IgD-negative memory B cell (primary cell): ENCODE measurements around the gene KIF16B. TPM values are rescaled to one million over a fixed set of nuclear protein-coding genes. Genes with fewer than 3 reads are reported as not detected.
A peak's percentile ranks its signal among the peaks of the same experiment; 100 is the strongest.

Experiments used
- H3K27ac Mint-ChIP-seq, 3 donors: one replicate each; pipeline ENCODE4 v1.8.0; 2020 to 2022; ENCODE audit warnings: mild to moderate bottlenecking in 3 of 3, mixed read lengths in 3 of 3, moderate library complexity in 1 of 3
- H3K27me3 Mint-ChIP-seq: one replicate; pipeline ENCODE4 v1.8.0; 2021; ENCODE audit warnings: mixed read lengths
- H3K36me3 Mint-ChIP-seq: one replicate; pipeline ENCODE4 v1.8.0; 2020; ENCODE audit warnings: mild to moderate bottlenecking, mixed read lengths
- H3K4me1 Mint-ChIP-seq, 3 donors: one replicate each; pipeline ENCODE4 v1.8.0; 2020 to 2022; ENCODE audit warnings: mixed read lengths in 3 of 3, mild to moderate bottlenecking in 1 of 3
- H3K4me3 Mint-ChIP-seq, 4 donors: one replicate each; pipeline ENCODE4 v1.8.0; 2020 to 2022; ENCODE audit warnings: mild to moderate bottlenecking in 4 of 4, mixed read lengths in 4 of 4, moderate library complexity in 3 of 4
- H3K9me3 Mint-ChIP-seq, 3 donors: one replicate each; pipeline ENCODE4 v1.8.0; 2020 to 2021; ENCODE audit warnings: mixed read lengths in 3 of 3, mild to moderate bottlenecking in 1 of 3
- polyA plus RNA-seq: library from polyadenylated mRNA; unstranded; fragments of 300-500 nt; fragmentation: Illumina TruSeq; gene quantifications from one replicate; pipeline ENCODE4 v1.2.3, GENCODE V29; 2021

KIF16B gene
- polyA plus RNA-seq, 1 donor from 2014 or later, result 7.3 TPM

- Mint-ChIP-seq H3K4me3 (no peak overlapping the region), H3K27me3 (no peaks in the 10 kb centered on the region), H3K9me3 (peaks cover 0 to 3% (median 2%) of the 10 kb centered on the region in 3 donors), H3K36me3 (peaks cover 9% of the 10 kb centered on the region), H3K4me1 (peaks cover 18 to 27% (median 21%) of the 10 kb centered on the region in 3 donors), H3K27ac (no peak overlapping the region)
Observed at GRCh38 chr20:16393297-16393696, 180.0 kb downstream of the KIF16B start.

GRCh38 chr20:16392346-16392745 is 180.9 kb downstream of the KIF16B start:
- Mint-ChIP-seq H3K4me3 (peak overlapping the region in 3 of 4 donors; percentile 0 to 74 (median 34)), H3K36me3 (peaks cover 4% of the 10 kb centered on the region), H3K9me3 (no peaks in the 10 kb centered on the region), H3K27ac (peak overlapping the region; percentile 42 to 73 (median 64)), H3K27me3 (no peaks in the 10 kb centered on the region), H3K4me1 (peaks cover 18 to 27% (median 21%) of the 10 kb centered on the region in 3 donors)

DNA sequence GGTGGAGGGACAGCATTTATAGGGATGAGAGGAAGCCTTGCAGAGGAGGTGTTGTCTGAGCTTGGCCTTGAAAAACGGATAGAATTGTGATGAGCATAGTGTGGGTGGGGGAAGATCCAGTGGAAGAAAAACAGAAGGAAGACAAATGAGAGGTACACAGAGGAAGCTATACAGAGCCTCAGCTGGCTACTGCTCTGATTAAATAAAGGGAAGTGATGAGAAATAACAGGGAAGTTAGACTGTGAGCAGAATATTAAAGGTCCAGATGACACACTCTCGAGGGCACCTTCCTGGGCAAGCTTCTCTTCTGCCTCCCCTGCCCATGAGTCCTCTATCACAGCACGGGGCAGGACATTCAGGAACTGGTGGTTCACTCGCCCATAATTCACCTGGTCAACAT is 182.3 kb downstream of the KIF16B start:
- H3K27me3 Mint-ChIP-seq, result no peaks in the 10 kb centered on the region
- peaks cover 18 to 27% (median 21%) of the 10 kb centered on the region in 3 donors for H3K4me1 Mint-ChIP-seq
- H3K27ac Mint-ChIP-seq, result peak overlapping the region; percentile 40 to 54 (median 54)
- H3K4me3 Mint-ChIP-seq, result peak overlapping the region in 3 of 4 donors; percentile 32 to 81 (median 36)
- no peaks in the 10 kb centered on the region for H3K9me3 Mint-ChIP-seq
- peaks cover 2% of the 10 kb centered on the region for H3K36me3 Mint-ChIP-seq

- Mint-ChIP-seq H3K4me1 (peaks cover 18 to 27% (median 21%) of the 10 kb centered on the region in 3 donors), H3K27me3 (no peaks in the 10 kb centered on the region), H3K4me3 (peak overlapping the region in 1 of 4 donors; percentile 9), H3K36me3 (peaks cover 2% of the 10 kb centered on the region), H3K9me3 (no peaks in the 10 kb centered on the region), H3K27ac (no peak overlapping the region)
Observed at GRCh38 chr20:16388731-16389130, 184.5 kb downstream of the KIF16B start.

DNA sequence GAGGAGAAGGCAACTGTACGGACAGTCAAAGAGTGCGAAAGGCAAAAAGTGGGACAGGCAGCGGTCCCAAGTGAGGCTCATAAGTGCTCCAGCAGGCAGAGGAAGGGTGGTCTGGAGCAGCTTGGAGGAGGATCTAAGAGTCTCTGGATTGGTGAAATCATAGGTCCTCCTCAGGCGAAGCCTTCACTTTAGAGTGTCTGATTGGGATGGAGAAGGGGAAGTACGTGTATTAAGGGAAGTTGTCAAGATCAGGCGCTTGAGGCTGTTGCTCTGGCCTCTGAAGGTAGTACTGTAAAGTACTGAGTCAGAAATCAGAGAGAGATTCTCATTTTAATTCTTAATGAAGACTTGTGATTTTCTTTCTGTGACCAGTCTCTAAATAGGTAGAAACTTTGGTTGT is 185.6 kb downstream of the KIF16B start:
- Mint-ChIP-seq H3K9me3 (no peaks in the 10 kb centered on the region), H3K36me3 (peaks cover 2% of the 10 kb centered on the region), H3K4me3 (no peak overlapping the region), H3K27ac (no peak overlapping the region), H3K4me1 (peaks cover 17 to 25% (median 20%) of the 10 kb centered on the region in 3 donors), H3K27me3 (no peaks in the 10 kb centered on the region)

DNA sequence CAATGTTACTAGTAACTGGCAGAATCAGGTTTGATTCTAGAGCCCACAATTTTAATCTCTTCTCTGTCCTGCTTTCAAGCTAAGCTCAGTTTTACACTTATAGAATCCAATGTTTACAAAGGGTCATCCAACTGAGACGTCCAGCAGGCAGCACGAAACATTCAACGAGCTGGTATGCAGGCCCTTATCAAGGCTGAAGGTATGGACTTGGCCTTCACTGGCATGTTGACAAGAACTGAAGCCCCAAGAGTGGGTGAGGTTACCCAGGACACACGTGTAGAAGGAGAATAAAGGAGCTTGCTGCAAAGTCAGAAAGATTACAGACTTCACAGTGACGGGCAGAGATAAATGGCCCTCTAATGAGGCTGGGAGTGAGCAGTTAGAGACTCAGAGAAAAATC is 187.4 kb downstream of the KIF16B start:
- Mint-ChIP-seq H3K4me3 (no peak overlapping the region), H3K27ac (peak overlapping the region in 1 of 3 donors; percentile 5), H3K36me3 (peaks cover 2% of the 10 kb centered on the region), H3K4me1 (peaks cover 4 to 8% (median 4%) of the 10 kb centered on the region in 3 donors), H3K9me3 (no peaks in the 10 kb centered on the region), H3K27me3 (no peaks in the 10 kb centered on the region)

GRCh38 chr20:16385462-16385861 is 187.8 kb downstream of the KIF16B start:
- Mint-ChIP-seq H3K27ac (peak overlapping the region in 1 of 3 donors; percentile 5), H3K4me3 (no peak overlapping the region), H3K27me3 (no peaks in the 10 kb centered on the region), H3K4me1 (peaks cover 0 to 3% (median 0%) of the 10 kb centered on the region in 3 donors), H3K9me3 (no peaks in the 10 kb centered on the region), H3K36me3 (peaks cover 5% of the 10 kb centered on the region)

DNA sequence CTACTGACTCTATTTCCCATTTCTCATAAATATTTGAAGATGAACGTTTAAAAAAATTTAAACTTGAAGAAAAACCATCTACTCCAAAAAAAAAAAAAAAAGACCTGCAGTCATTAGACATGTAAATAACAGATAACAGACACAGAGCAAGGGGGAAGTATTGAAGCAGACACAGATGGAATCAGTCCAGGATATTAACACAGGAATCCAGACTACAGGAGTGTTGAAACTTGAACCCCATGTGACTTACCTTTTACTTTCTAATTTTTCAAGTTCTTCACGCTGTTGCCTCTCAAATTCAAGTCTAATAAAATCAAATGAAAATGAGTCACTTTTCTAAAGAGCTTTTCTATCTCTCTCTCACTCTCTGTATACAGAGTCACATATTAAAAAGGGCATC is 191.8 kb downstream of the KIF16B start:
- H3K27me3 Mint-ChIP-seq, result no peaks in the 10 kb centered on the region
- H3K4me3 Mint-ChIP-seq, result no peak overlapping the region
- no peaks in the 10 kb centered on the region for H3K4me1 Mint-ChIP-seq
- H3K9me3 Mint-ChIP-seq, result no peaks in the 10 kb centered on the region
- H3K27ac Mint-ChIP-seq, result no peak overlapping the region
- H3K36me3 Mint-ChIP-seq, result peaks cover 5% of the 10 kb centered on the region

DNA sequence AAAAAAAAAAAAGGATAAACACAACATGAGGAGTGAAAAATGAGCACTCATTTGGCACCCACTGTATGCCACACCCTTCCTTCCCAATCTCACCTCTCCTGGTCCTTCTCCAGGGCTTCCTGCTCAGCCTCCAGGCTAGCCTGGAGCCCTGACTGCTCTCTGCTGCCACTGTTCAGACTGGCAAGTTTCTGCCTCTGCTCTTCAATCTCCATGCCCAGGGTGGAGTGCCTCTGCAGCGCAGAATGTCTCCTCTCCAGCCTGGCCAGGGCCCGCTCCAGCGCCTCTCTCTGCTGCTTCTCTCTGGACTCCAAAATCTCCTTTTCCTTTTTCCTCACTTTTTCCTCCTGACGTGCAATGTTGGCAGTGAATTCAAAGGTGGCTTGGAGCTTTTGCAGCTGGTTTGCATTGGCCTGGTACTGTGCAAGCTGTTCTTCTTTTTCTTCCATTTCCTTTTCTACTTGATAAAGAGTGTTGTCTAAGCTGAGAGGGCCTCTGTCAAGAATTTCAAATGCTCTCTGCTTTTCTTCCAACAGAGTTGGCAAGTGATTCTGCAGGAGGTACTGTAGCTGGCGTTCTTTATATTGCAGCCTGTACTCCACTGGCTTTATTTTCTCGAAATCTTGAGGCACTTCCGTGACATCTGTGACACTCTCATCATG is 194.4 kb downstream of the KIF16B start:
- Mint-ChIP-seq H3K4me3 (no peak overlapping the region), H3K36me3 (peaks cover 24% of the 10 kb centered on the region), H3K27me3 (no peaks in the 10 kb centered on the region), H3K27ac (no peak overlapping the region), H3K9me3 (no peaks in the 10 kb centered on the region), H3K4me1 (peaks cover 0 to 2% (median 0%) of the 10 kb centered on the region in 3 donors)

DNA sequence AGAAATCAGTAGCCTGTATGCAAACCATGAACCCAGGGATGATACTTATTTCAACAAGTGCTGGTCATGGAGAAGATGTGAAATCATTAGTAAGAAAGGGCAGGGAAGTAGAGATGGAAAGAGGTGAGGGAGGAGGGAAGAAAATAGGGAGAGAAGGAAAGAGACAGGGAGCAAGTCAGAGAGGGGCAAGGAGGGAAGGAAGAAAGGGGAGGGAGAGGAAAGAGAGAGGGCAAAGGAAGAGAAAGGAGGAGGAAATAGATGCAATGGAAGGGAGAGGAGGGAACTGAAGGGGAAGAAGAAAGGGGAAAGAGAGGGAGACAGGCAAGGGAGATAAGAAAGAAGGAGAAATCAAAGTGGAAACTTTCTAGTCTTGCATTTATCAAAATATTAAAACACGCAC is 195.1 kb downstream of the KIF16B start:
- H3K27me3 Mint-ChIP-seq, result no peaks in the 10 kb centered on the region
- no peak overlapping the region for H3K4me3 Mint-ChIP-seq
- no peaks in the 10 kb centered on the region for H3K9me3 Mint-ChIP-seq
- peaks cover 28% of the 10 kb centered on the region for H3K36me3 Mint-ChIP-seq
- peaks cover 0 to 2% (median 0%) of the 10 kb centered on the region in 3 donors for H3K4me1 Mint-ChIP-seq
- H3K27ac Mint-ChIP-seq, result no peak overlapping the region

DNA sequence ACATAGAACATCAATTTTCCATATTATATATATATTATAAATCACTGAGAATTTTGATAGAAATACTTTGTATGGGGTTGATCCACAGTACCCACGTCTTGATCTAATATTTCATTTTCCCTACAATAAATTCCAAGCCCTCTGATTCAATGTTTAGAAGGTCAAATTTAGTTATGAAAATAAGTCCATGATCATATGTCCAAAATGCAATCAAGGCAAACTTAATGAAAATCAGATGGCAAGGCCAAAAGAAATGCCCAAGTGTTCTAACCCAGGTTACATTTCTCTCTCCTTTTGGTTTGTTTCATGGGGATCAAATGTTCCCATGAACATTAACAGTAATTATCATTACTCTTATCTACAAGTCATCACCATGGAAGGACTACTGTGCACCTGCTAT is 203.8 kb downstream of the KIF16B start:
- H3K4me3 Mint-ChIP-seq, result no peak overlapping the region
- H3K9me3 Mint-ChIP-seq, result no peaks in the 10 kb centered on the region
- H3K27ac Mint-ChIP-seq, result no peak overlapping the region
- peaks cover 28% of the 10 kb centered on the region for H3K36me3 Mint-ChIP-seq
- no peaks in the 10 kb centered on the region for H3K27me3 Mint-ChIP-seq
- H3K4me1 Mint-ChIP-seq, result no peaks in the 10 kb centered on the region

GRCh38 chr20:16368645-16369292 is 204.5 kb downstream of the KIF16B start:
- no peak overlapping the region for H3K27ac Mint-ChIP-seq

DNA sequence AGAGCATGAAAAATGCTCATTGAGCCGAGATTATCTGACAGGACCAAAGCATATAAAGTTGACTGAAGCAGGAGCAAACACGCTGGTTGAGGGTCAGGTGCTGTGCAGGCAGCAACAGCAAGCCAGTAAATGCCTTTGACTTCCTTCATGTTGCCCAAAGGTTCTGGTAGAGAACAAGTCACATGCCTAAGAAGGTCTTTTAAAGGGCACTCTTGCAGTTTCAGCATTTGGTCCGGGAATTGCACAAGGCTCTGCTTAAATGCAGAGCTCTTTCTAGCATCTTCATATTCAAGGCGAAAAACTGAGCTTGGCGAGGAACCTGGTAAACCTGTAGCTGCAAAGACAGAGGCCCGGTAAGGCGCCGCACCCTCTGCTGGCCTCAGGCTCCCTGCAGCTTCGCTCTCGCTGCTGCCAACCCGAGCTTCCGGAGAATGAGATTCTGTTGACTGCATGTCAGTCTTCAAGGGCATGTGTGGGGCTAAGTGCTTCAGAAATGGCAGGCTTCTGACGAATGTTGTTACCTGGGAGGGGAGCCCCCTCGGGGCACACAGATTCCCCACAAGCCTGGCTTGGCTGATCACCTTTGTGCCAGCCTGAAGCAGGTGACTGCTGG is 205.2 kb downstream of the KIF16B start:
- no peaks in the 10 kb centered on the region for H3K4me1 Mint-ChIP-seq
- peaks cover 19% of the 10 kb centered on the region for H3K36me3 Mint-ChIP-seq
- H3K27ac Mint-ChIP-seq, result no peak overlapping the region
- H3K4me3 Mint-ChIP-seq, result no peak overlapping the region
- H3K27me3 Mint-ChIP-seq, result no peaks in the 10 kb centered on the region
- no peaks in the 10 kb centered on the region for H3K9me3 Mint-ChIP-seq

More at GRCh38 chr20:16368645-16369292, 204.5 kb downstream of the KIF16B start:
- Mint-ChIP-seq H3K27me3 (no peaks in the 10 kb centered on the region), H3K9me3 (no peaks in the 10 kb centered on the region), H3K4me3 (no peak overlapping the region), H3K4me1 (no peaks in the 10 kb centered on the region), H3K36me3 (peaks cover 22% of the 10 kb centered on the region)

DNA sequence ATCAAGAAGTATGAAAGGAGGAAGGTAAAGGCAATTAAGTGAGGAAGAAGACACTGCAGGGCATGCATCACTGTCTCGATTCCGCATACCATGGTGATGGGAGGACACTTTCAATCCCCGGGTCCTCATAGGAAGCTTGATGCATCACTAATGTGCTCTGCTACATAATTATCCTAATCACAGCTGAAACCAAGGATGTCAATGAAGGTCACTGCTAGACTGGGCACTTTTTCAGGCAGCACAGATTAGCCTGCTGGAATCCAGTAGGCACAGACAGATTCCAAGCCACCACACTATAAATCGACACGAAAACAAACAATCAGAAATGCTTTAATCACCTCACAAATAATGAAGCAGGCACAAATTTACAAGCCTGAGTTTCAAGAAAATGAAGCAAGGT is 206.7 kb downstream of the KIF16B start:
- H3K36me3 Mint-ChIP-seq, result peaks cover 12% of the 10 kb centered on the region
- H3K27ac Mint-ChIP-seq, result no peak overlapping the region
- H3K9me3 Mint-ChIP-seq, result no peaks in the 10 kb centered on the region
- no peaks in the 10 kb centered on the region for H3K27me3 Mint-ChIP-seq
- no peaks in the 10 kb centered on the region for H3K4me1 Mint-ChIP-seq
- no peak overlapping the region for H3K4me3 Mint-ChIP-seq

DNA sequence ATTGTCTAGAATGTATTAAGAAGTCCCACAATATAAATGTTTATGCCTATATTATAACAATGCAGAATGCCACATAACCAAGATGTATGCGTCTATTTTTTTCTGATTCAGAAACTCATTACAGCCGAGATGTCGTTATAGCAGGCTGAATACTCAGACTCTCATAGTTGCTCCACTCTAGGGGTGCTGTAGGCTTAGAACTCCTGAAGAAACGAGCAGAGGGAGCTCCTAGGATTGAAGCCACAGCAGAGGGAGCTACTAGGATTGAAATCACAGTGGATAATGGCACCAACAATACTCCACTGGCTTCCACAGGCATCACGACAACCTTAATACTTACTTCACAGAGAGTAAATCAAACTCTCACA is 208.9 kb downstream of the KIF16B start:
- H3K4me1 Mint-ChIP-seq, result no peaks in the 10 kb centered on the region
- no peaks in the 10 kb centered on the region for H3K9me3 Mint-ChIP-seq
- no peaks in the 10 kb centered on the region for H3K27me3 Mint-ChIP-seq
- no peak overlapping the region for H3K27ac Mint-ChIP-seq
- no peak overlapping the region for H3K4me3 Mint-ChIP-seq
- peaks cover 14% of the 10 kb centered on the region for H3K36me3 Mint-ChIP-seq
